GM21423 (cell line): ENCODE measurements around the gene C7orf33.
"Not testable (repeated sequence)": the region's sequence is repeated elsewhere in the genome, so short reads cannot be mapped to it uniquely, and the experiment has no call there.

Experiments
- ATAC-seq: cut with Tn5 transposase; IDR thresholded peaks from one replicate; pipeline ENCODE4 v1.9.1; 2021; ENCODE audit warnings: mild to moderate bottlenecking, moderate library complexity; ENCODE audit not compliant: unreplicated experiment

The C7orf33 gene

GRCh38 chr7:148590471-148590870, at the start of gene C7orf33:
C7orf33 (plus strand) TSS chr7:148590766; CDS start chr7:148590926, 160 bp downstream.
- no peak for ATAC-seq

DNA sequence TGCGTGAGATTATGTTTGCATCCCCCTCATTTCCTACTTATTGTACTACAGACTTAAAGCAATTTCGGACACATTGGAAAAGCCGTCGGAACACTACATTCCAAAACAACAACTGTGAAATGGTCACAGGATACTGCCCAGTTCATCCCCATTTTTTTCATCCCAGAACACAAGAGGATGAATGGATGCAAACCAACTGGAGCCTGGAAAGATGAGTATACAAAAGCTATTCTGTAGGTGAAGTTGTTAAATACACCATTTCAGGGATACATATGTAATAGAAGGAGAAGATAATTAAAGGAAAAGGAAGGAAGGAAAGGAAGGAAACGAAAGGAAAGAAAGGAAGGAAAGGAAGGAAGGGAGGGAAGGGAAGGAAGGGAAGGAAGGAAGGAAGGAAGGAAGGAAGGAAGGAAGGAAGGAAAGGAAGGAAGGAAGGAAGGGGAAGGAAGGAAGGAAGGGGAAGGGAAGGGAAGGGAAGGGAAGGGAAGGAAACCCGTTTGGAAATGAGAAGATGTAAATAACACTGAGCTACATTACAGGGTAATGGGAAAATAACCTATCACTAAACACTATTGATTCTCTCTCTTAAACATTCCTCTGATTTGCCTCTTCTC, 48.6 kb upstream of the C7orf33 start:
- ATAC-seq, result no peak

- no peak for ATAC-seq
Measured at GRCh38 chr7:148543302-148543701, 47.3 kb upstream of the C7orf33 start.

GRCh38 chr7:148545172-148545571, 45.4 kb upstream of the C7orf33 start:
- no peak for ATAC-seq

- no peak for ATAC-seq
Measured at GRCh38 chr7:148545932-148546331, 44.6 kb upstream of the C7orf33 start.

DNA sequence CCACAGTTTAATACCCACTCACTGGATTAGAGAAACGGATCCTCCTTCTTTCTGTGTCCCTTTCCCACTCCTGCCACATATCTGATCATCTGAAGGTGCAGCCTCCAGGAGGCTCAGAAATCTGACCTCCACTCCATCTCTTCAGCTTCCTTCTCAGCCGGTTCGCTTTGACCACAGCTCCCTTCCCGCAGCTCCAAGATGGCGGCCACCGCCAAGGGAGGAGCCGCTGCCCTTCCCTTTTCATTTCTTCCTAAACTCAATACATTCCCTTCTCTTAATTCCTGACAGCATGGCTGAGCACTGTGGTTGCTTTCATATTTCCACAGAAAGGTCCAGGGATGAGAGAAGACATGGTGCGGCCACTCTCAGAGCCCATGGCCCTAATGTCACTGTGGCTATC, 43.7 kb upstream of the C7orf33 start:
- no peak for ATAC-seq

GRCh38 chr7:148547951-148548350, 42.6 kb upstream of the C7orf33 start:
- no peak for ATAC-seq

DNA sequence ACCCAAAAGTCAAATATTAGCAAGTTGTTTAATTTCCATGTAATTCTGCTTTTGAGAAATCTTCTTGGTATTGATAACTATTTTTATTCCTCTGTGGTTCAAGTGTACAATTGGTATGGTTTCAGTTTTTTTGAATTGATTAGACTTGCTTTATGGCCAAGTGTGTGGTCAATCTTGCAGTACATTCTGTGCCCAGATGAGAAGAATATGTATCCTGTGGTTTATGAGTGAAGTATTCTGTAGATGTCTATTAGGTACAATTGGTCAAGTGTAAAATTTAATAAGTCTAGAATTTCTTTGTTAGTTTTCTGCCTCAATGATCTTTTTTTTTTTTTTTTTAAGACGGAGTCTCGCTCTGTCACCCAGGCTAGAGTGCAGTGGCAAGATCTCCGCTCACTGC, 36.6 kb upstream of the C7orf33 start:
- ATAC-seq, result peak; percentile 61

DNA sequence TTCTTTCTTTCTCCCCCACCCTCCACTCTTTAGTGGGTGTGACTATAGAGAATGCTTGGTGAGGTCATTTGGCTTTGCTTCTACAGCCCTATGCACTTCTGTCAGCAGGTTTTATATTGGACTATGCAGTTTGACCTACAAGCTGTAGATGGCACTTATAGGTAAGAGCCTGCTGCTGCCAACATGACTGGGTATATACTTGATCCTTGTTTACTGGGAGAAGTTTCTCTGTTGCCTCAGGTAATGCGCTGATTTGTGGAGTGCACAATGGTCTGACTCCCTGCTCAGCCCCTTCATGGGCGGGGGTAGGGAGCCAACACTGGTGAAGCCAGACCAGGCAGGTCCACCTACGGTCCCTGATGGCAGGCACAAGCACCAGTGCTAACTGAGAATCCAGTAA, 33.7 kb upstream of the C7orf33 start:
- ATAC-seq, result no peak

DNA sequence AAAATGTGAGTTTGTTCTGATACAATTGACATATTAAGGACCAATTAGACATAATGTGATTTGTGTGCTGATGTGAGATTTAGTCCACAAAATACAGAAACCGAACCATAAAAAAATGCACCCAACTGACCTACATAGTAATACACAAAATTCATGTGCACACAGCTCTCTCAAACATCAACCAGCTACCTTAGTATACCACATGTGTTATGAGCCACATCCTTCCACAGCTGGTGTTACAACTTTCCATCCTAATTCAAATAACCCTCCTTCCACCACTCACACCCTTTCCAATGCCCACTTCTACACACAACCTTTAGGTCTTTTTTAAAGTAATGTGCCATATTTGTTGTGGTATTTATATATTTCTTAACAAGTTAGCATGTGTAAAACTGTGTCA, 31.7 kb upstream of the C7orf33 start:
- ATAC-seq, result no peak

DNA sequence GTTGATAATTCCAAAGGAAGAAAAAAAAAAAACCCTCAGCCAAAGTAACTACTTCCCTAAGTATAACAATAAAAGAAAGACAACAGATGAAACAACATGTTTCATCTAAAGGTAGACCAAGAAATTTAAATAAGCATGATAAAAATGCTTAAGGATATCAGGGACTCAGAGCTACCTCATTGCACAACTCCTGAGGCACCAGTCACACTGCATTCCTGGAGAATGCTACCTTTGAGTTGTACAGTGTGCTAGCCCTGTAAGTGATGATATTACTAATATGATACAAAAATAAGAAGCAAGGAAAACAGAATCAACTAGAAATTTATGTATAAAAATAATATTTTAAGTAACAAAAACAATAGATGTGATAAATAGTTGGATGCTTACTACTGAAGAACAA, 29.5 kb upstream of the C7orf33 start:
- no peak for ATAC-seq

DNA sequence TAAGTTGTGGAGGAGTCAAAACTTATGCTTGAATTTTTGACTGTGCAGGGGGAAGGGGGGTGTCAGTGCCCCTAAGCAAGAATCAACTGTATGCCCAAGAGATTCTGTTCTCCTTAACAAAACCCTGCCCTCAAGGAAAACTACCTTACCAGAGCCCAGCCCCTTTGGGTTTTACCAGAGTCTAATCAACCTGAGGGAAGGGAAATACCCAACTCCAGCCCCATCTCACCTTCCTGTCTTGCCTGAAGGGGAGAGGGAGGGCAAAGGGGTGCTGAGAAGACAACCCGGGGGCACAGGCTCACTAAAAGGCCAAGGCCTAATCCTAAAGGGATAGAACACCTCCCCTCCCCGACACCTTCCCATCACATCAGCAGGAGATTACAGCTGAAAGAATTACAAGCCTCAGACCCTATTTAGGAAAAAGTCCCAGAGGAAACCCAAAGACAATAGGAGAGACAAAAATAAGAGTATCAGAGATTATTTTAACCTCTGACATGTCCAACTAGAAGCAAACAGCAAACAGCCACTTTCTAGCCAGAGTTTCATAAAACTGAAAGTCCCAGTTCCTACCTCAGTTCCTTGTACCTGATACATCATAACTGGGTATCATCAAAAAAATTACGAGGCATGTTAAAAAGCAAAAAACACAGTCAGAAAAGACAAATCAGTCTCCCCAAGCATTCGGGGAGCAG, 26.8 kb upstream of the C7orf33 start:
- ATAC-seq, result peak; percentile 31

GRCh38 chr7:148564275-148564951, 26.2 kb upstream of the C7orf33 start:
- ATAC-seq, result peak; percentile 76

- no peak for ATAC-seq
Measured at GRCh38 chr7:148566736-148567135, 23.8 kb upstream of the C7orf33 start.

DNA sequence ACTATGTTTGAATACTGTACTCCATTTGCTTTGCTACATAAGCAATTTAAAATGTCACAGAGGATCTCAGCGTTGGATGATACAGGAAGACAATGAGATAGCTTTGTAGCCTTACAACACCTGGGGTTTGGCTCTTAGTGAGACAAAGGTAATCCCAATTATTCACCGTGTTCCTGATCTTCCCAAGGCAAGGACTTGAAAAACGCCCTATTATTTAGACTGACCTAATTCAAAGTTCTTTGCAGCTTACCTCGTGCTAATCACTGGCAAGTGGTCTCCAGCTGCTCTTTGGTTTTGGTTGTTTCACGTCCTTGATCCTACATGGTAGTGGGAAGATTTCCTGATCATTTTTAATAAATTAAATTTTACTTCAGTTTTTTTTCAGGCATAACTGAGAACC, 23.0 kb upstream of the C7orf33 start:
- ATAC-seq, result no peak

GRCh38 chr7:148570510-148570909, 20.1 kb upstream of the C7orf33 start:
- ATAC-seq, result no peak

- ATAC-seq, result not testable (repeated sequence)
Measured at GRCh38 chr7:148570973-148571372, 19.6 kb upstream of the C7orf33 start.

DNA sequence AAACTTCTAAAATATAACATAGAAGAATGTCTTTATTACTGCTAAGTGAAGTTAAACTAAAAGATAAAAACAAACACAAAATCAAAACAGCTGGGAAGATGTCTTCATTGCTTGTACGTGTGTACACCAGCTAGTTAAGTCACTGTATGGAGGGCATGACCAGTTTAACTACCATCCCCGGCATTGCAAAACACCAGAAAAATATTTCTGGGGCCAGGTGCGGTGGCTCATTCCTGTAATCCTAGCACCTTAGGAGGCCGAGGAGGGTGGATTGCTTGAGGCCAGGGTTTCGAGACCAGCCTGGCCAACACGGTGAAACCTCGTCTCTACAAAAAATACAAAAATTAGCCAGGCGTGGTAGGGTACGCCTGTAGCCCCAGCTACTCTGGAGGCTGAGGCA, 19.2 kb upstream of the C7orf33 start:
- ATAC-seq, result no peak

DNA sequence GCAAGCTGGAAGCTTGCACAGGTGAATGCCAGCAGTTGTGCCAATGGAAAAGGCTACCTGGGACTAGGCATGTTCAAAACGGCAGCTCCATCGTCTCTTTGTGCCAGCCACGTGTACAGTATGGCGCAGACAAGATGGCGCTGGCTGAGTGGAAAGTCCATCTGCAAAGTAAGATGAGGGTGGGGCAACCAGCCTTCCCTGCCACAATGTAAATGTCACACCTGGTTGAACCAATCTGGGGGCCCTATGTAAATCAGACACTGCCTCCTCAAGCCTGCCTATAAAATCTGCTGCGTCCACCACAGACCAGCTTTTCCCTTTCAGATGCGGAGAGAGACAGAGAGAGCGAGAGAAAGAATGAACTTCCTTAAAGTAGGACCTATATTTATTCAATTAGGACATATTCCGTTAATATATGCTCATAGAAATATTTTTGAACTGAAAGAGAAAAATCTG, 18.5 kb upstream of the C7orf33 start:
- no peak for ATAC-seq

DNA sequence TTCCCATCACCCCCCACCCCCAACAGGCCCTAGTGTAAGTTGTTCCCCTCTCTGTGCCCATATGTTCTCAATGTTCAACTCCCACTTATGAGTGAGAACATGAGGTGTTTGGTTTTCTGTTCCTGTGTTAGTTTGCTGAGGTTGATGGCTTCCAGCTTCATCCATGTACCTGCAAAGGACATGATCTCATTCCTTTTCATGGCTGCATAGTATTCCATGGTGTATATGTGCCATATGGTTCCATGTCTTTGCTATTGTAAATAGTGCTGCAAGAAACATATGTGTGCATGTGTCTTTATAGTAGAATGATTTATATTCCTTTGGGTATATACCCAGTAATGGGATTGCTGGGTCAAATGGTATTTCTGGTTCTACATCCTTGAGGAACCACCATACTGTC, 17.0 kb upstream of the C7orf33 start:
- not testable (repeated sequence) for ATAC-seq

DNA sequence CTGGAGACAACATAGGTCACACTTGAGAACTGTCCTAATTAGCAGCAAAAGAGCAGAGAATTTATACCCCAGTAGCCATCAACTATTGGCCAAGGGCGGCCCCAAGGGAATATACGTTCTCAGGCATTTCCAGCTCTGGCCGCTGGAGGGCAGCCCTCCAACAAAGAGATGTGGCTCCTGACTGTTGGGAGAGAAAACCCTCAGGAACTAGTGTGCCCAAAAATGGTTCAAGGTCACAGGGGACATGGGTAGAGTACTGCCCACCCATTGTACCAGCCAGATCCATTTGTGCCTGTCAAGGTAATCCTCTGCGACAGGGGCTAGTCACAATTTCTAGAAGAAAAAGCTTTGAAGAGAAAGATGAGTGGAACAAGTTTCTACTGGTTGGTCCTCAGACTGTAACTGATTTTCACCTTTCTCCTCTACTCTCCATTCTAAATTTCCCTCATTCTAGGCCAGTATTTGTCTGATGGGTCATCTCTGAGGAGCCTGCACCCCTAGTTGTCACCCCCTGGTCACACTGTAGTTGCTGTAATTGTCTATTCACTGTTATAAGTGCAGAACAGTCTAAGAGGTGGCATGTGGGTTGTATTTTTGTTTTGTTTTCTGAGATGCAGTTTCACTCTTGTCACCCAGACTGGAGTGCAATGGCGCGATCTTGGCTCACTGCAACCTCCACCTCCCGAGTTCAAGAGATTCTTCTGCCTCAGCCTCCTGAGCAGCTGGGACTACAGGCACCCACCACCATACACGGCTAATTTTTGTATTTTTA, 14.7 kb upstream of the C7orf33 start:
- ATAC-seq, result peak; percentile 93
